Activated CD8-positive, alpha-beta T cell treated with anti-CD3 and anti-CD28 coated beads, Interleukin-2, amount 10 ng/mL, durations not matched to agents 7 days and 5 days (primary cell): ENCODE measurements around the gene MMP20. TPM values are rescaled to one million over a fixed set of nuclear protein-coding genes. Genes with fewer than 3 reads are reported as not detected.

ENCODE experiments used
- ATAC-seq: fragments of 150-1000 bp; cut with Tn5 transposase; one replicate; pipeline ENCODE4 v1.10.0; 2021; ENCODE audit warnings: moderate library complexity
- CTCF ChIA-PET: fragments of 350-600 bp; sonication (Branson Sonifier 250); formaldehyde crosslinking; loops from one replicate; lab custom pipeline; 2021; ENCODE audit warnings: antibody characterized with exemption; lab: Charles Lee
- POLR2A ChIA-PET: fragments of 350-600 bp; sonication (Branson Sonifier 250); formaldehyde crosslinking; loops from one replicate; lab custom pipeline; 2021; ENCODE audit warnings: antibody characterized with exemption; lab: Charles Lee
- DNase-seq: peaks from one replicate; pipeline ENCODE4 v3.0.0-alpha.2; 2020
- H3K27ac Mint-ChIP-seq: one replicate; pipeline ENCODE4 v1.8.0; 2021; ENCODE audit warnings: mild to moderate bottlenecking, mixed read lengths
- H3K27me3 Mint-ChIP-seq: one replicate; pipeline ENCODE4 v1.8.0; 2021; ENCODE audit warnings: low read depth, mixed read lengths
- H3K36me3 Mint-ChIP-seq: one replicate; pipeline ENCODE4 v1.8.0; 2021; ENCODE audit warnings: low read depth, mixed read lengths
- H3K4me1 Mint-ChIP-seq: one replicate; pipeline ENCODE4 v1.8.0; 2021; ENCODE audit warnings: low read depth, mixed read lengths
- H3K4me3 Mint-ChIP-seq: one replicate; pipeline ENCODE4 v1.8.0; 2021; ENCODE audit warnings: mild to moderate bottlenecking, mixed read lengths
- H3K9me3 Mint-ChIP-seq: one replicate; pipeline ENCODE4 v1.8.0; 2022; ENCODE audit warnings: mixed read lengths; ENCODE audit not compliant: insufficient read depth
- total RNA-seq, 2 experiments: library from RNA; stranded (reverse); gene quantifications; one replicate each; pipeline ENCODE4 v1.2.3, GENCODE V29; 2021

Gene MMP20
- total RNA-seq, 2 experiments from 2014 or later: not detected

DNA sequence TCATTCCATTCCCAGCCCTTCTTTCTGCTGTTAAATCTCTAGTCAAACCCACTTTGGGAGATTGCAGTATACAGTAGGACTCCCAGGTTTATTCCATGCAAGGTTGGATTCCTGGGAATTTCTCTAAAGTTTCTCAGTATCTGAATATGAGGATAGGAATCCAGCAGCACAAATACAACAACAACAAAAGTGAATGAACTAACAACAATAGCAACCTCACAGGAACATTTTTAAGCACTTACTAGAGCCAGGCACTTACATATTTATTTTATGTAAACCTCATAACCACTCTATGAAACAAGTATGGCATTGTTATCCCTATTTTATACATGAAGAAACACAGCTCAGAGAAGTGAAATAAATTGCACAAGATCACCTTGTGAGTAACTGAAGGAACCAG lies 96.5 kb downstream of the MMP20 start:
- ChIA-PET CTCF (interaction anchor here (1.0 to 1.4 kb wide), 3 partner anchors 10 to 187 kb away, joined by 3 to 4 read pairs (median 3); no protein-coding TSS in a partner anchor), POLR2A (no interaction called here)
- ATAC-seq (no peak), DNase-seq (no peak)
- no peak overlapping the region for H3K4me3 Mint-ChIP-seq
- H3K36me3 Mint-ChIP-seq: no peaks in the 10 kb centered on the region
- peaks cover 9% of the 10 kb centered on the region for H3K27me3 Mint-ChIP-seq
- no peaks in the 10 kb centered on the region for H3K9me3 Mint-ChIP-seq
- no peak overlapping the region for H3K27ac Mint-ChIP-seq
- no peaks in the 10 kb centered on the region for H3K4me1 Mint-ChIP-seq

DNA sequence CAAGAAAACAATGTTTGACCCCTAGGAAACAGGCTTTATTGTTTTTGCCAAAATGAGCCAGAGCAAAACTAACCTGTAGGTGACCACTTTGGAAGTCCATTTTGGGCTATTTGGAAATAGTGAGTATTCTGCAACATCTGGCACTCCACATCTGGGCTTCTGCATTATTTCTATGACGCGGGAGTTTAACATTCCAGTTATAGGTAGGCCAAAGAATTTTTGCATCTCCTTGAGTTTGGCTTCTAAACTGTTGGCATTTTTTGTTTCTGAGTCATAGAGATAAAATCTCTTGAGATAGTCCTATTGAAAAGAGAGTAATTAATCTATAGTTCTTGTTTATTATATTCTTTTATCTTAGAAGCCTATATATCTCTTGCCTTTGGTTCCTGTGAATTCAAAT lies 97.4 kb downstream of the MMP20 start:
- Mint-ChIP-seq H3K4me3 (no peak overlapping the region), H3K27me3 (peaks cover 8% of the 10 kb centered on the region), H3K4me1 (peaks cover 1% of the 10 kb centered on the region), H3K36me3 (no peaks in the 10 kb centered on the region), H3K27ac (no peak overlapping the region), H3K9me3 (no peaks in the 10 kb centered on the region)
- no peak for ATAC-seq
- ChIA-PET CTCF (interaction anchor here (1.0 kb wide), 1 partner anchor 32 kb away, joined by 4 read pairs; no protein-coding TSS in a partner anchor), POLR2A (no interaction called here)
- no peak for DNase-seq

DNA sequence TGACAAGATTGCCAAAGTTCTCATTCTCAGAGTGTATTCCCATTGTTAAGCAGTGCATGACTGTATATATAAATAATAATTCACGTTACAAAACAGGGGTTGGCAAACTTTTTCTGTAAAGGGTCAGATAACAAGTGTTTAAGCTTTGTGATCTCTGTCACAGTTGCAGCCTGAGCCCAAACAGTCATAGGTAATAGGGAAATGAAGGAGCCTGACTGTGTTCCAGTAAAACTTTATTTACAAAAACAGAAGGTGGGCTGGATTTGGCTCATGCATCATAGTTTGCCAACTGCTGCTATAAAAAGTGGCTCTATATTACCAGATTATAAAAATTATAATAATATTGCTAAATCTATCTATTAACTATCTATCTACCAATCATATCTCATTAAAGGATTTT lies 98.1 kb downstream of the MMP20 start:
- Mint-ChIP-seq H3K4me3 (no peak overlapping the region), H3K36me3 (no peaks in the 10 kb centered on the region), H3K4me1 (peaks cover 8% of the 10 kb centered on the region), H3K27ac (no peak overlapping the region), H3K27me3 (peaks cover 15% of the 10 kb centered on the region), H3K9me3 (no peaks in the 10 kb centered on the region)
- ATAC-seq (no peak), DNase-seq (no peak)
- POLR2A ChIA-PET: interaction anchor here (1.1 kb wide), 1 partner anchor 31 kb away, joined by 3 read pairs; no protein-coding TSS in a partner anchor
- CTCF ChIA-PET: interaction anchor here (0.9 kb wide), 1 partner anchor 86 kb away, joined by 5 read pairs; no protein-coding TSS in a partner anchor

Other genes starting within 250 kb of the MMP20 start
- 100 to 1,000 TPM; 434 to 461 TPM for gene TMEM123, start 172.6 kb downstream of the MMP20 start, total RNA-seq
- gene MMP7, start 94.6 kb downstream of the MMP20 start, total RNA-seq: not detected
- gene MMP27, start 80.4 kb upstream of the MMP20 start, total RNA-seq: not detected
- gene MMP8, start 99.6 kb upstream of the MMP20 start, total RNA-seq: not detected
- gene MMP10, start 155.3 kb upstream of the MMP20 start, total RNA-seq: not detected
- not detected for gene MMP1, start 172.8 kb upstream of the MMP20 start, total RNA-seq
- not detected for gene MMP3, start 218.3 kb upstream of the MMP20 start, total RNA-seq
- gene MMP12, start 249.7 kb upstream of the MMP20 start, total RNA-seq: not detected